ENCODE measurements around the gene DNAJC3. TPM values are rescaled to one million over a fixed set of nuclear protein-coding genes. Genes with fewer than 3 reads are reported as not detected.
"Not testable (repeated sequence)": the region's sequence is repeated elsewhere in the genome, so short reads cannot be mapped to it uniquely, and the experiment has no call there.

The DNAJC3 gene
- total RNA-seq, 2 experiments from 2014 or later: 26.4 to 27.5 TPM

DNA sequence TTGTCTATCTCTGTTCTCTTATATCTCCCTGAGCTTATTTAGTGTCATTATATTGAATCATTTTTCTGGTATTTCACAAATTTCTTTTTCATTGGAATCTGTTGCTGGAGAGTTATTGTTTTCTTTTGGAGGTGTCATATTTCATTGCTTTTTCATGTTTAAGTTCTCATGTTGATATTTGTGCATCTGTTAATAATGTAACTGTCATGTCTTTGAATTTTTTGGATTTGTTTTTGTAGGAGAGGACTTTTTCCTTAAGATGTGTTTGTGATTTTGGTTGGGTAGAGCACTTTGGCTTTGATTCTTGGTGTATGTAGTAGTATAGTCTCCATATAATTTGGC is 64.0 kb downstream of the DNAJC3 start:
- no peaks in the 10 kb centered on the region for H3K27me3 Mint-ChIP-seq
- ChIA-PET CTCF (no interaction called here), POLR2A (no interaction called here)
- H3K36me3 Mint-ChIP-seq (ENCODE audit: low read depth): peaks cover 16% of the 10 kb centered on the region
- H3K4me3 Mint-ChIP-seq: no peak overlapping the region
- peaks cover 5% of the 10 kb centered on the region for H3K9me3 Mint-ChIP-seq
- H3K27ac Mint-ChIP-seq: no peak overlapping the region
- H3K4me1 Mint-ChIP-seq: no peaks in the 10 kb centered on the region
- no peak for DNase-seq

DNA sequence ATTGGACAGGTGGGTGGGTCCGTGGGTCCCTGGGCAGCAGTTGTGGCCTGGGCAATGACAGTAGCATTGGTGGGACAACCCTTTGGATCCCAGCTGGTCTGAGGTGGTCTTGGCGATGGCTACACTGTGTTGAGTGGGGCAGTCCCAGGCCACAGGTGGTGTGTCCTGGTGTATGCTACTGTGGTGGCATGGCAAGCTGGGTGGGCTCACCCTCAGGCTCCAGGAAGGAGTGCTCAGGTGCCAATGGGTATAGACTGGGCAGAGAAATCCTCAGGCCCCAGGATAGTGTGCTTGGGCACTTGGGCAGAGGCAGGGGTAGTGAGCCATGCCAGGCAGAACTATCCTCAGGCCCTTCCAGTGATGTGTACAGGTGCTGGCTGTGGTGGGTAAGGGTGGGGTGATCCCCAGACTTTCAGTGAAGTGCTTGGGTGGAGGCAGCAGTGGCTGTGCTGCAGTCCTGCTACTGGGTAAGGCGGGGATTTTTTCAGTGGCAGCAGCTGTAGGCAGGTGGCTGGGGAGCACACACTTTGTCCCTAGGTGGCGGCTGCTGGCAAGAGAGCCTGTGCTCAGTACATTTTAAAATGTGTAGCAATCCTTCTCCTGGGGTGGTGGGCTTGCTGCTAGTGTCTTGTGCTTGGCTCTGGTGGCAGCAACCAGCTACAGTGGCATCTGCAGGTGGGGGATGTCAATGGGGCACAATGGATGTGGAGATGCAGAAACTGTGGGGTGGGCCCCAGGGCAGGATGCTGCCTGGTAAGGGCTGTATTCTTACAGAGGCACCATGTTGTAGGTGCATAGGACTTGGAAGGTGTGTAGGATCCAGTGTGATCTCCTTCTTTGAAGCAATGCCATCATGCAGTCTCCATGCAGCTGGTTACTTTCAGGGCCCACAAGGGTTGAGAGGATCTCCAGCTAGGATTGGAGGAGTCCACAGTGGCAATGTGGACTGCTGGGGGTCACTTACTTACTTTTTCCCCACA is 64.9 kb downstream of the DNAJC3 start:
- no peak overlapping the region for H3K27ac Mint-ChIP-seq
- no peaks in the 10 kb centered on the region for H3K27me3 Mint-ChIP-seq
- H3K4me3 Mint-ChIP-seq: no peak overlapping the region
- ChIA-PET POLR2A (no interaction called here), CTCF (no interaction called here)
- no peaks in the 10 kb centered on the region for H3K4me1 Mint-ChIP-seq
- H3K9me3 Mint-ChIP-seq: peaks cover 5% of the 10 kb centered on the region
- no peak for DNase-seq
- peaks cover 16% of the 10 kb centered on the region for H3K36me3 Mint-ChIP-seq (ENCODE audit: low read depth)

DNA sequence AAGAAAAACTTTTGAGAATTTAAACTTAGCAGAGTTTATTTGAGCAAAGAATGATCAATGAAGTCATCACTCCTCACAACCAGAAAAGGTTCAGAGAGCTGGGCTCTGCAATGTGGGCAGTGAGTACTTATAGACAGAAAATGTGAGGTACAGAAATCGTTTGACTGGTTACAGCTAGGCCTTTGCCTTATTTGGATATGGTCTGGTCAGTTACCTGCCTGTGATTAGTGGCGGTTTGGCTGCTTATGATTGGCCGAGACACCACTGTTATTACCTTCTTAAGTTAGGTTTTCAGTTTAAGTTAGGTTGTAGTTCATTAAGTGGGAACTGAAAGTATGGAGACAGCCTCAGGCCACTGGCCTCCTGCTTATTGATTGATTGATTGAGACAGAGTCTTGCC is 66.3 kb downstream of the DNAJC3 start:
- Mint-ChIP-seq H3K4me1 (no peaks in the 10 kb centered on the region), H3K36me3 (ENCODE audit: low read depth) (peaks cover 16% of the 10 kb centered on the region), H3K27ac (no peak overlapping the region), H3K4me3 (no peak overlapping the region), H3K27me3 (no peaks in the 10 kb centered on the region), H3K9me3 (peaks cover 5% of the 10 kb centered on the region)
- ChIA-PET POLR2A (no interaction called here), CTCF (no interaction called here)
- DNase-seq: no peak

DNA sequence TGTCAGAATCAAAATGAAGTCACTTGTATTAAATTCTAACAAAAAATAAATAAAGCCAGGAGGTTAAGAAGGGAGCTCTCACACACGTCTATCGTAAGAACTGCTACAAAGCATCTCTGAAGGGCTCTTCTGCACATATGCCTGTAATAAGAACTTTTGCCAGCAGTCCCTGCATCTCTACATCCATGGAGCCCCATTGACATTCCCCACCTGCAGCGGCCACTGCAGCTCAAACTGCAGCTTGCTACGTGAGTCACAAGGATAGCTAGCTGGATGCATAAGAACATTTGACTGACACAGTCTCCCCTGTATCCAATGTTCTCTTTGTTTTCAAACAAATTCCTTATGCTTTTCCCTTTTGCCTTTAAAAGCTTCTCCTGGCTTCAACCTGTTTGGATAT is 68.3 kb downstream of the DNAJC3 start:
- no peak overlapping the region for H3K27ac Mint-ChIP-seq
- no peaks in the 10 kb centered on the region for H3K27me3 Mint-ChIP-seq
- ChIA-PET CTCF (no interaction called here), POLR2A (interaction anchor here (1.0 kb wide), 1 partner anchor 69 kb away, joined by 3 read pairs; the partner anchor contains the start of gene DNAJC3)
- DNase-seq: no peak
- no peak overlapping the region for H3K4me3 Mint-ChIP-seq
- H3K36me3 Mint-ChIP-seq (ENCODE audit: low read depth): peaks cover 13% of the 10 kb centered on the region
- H3K9me3 Mint-ChIP-seq: peaks cover 5% of the 10 kb centered on the region
- H3K4me1 Mint-ChIP-seq: no peaks in the 10 kb centered on the region

DNA sequence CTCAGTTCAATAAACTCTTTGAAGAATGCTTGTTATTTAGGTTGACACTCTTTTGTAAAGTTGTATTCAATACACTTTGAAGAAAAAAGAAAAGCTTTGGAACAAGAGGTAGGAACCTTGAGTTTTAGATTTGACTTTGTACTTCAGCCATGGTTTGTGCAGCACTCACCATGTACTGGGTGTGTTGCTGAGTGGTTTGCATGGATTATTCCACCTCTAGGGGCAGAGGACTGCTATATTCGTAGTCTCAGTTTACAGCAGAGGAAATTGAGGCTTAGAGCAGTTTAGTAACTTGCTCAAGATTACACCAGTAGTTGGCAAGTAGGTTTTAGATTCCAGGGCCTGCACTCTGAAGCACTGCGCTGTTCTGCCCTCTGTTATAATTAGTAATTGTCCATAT is 68.8 kb downstream of the DNAJC3 start:
- ChIA-PET POLR2A (no interaction called here), CTCF (no interaction called here)
- DNase-seq: no peak
- Mint-ChIP-seq H3K9me3 (peaks cover 5% of the 10 kb centered on the region), H3K4me1 (no peaks in the 10 kb centered on the region), H3K4me3 (no peak overlapping the region), H3K27ac (no peak overlapping the region), H3K27me3 (no peaks in the 10 kb centered on the region), H3K36me3 (ENCODE audit: low read depth) (peaks cover 11% of the 10 kb centered on the region)

DNA sequence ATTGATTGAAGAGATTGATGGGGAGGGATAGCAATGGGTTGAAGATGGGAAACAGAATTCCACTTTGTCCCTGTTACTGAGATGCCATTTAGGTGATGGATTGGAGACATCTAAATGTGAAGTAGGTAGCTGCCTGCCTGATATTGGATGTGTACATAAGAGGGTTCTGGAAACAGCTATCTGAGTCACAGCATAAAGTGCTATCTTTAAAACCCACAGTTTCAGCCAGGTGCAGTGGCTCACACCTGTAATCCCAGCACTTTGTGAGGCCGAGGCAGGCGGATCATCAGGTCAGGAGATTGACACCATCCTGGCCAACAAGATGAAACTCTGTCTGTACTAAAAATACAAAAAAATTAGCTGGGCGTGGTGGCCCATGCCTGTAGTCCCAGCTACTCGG is 72.6 kb downstream of the DNAJC3 start:
- H3K4me1 Mint-ChIP-seq: no peaks in the 10 kb centered on the region
- H3K36me3 Mint-ChIP-seq (ENCODE audit: low read depth): no peaks in the 10 kb centered on the region
- DNase-seq: no peak
- CTCF ChIA-PET: no interaction called here
- H3K9me3 Mint-ChIP-seq: no peaks in the 10 kb centered on the region
- H3K27me3 Mint-ChIP-seq: no peaks in the 10 kb centered on the region
- POLR2A ChIA-PET: no interaction called here
- no peak overlapping the region for H3K4me3 Mint-ChIP-seq
- no peak overlapping the region for H3K27ac Mint-ChIP-seq

DNA sequence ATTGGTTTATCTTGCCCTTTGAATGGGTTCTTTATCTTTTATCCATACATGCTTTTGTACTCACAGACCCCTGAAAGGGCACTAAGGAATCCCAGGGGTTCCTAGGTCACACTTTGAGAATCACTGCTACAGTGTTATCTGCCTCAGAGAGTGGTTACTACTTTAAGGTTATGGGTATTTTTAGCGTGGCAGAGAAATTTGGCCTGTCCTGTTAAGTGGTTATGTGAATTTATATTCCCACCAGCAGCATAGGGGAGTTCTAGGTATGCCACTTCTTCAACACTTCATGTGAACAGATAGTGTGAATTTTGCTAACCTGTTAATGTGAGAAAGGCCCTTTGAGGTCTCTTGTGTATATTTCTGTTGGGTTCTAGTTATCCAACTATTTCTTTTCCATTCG is 75.7 kb downstream of the DNAJC3 start:
- POLR2A ChIA-PET: no interaction called here
- CTCF ChIA-PET: no interaction called here
- H3K4me3 Mint-ChIP-seq: no peak overlapping the region

DNA sequence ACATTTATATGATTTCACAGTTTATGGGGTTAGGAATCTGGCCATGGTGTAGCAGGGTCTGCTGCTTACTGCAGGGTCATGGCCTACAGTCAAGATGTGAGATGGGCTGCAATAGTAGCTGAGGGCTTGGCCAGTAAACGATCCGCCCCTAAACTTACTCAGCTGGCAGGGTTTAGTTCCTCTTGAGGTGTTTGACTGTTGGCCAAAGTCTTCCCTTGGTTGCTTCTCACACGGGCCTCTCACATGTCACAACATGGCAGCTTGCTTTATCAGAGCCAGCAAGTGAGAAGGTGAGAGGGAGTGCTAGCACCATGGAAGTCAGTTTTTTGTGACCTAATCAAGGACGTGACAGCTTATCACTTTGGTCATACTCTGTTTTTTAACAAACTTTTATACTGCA is 77.1 kb downstream of the DNAJC3 start:
- H3K27ac Mint-ChIP-seq: no peak overlapping the region
- H3K9me3 Mint-ChIP-seq: no peaks in the 10 kb centered on the region
- no peak overlapping the region for H3K4me3 Mint-ChIP-seq
- H3K4me1 Mint-ChIP-seq: peaks cover 2% of the 10 kb centered on the region
- no peaks in the 10 kb centered on the region for H3K27me3 Mint-ChIP-seq
- H3K36me3 Mint-ChIP-seq (ENCODE audit: low read depth): peaks cover 7% of the 10 kb centered on the region
- POLR2A ChIA-PET: no interaction called here
- no peak for DNase-seq
- CTCF ChIA-PET: interaction anchor here (0.7 kb wide), 1 partner anchor 93 kb away, joined by 4 read pairs; no protein-coding TSS in a partner anchor

More for the DNA sequence above, 75.7 kb downstream of the DNAJC3 start:
- Mint-ChIP-seq H3K27ac (no peak overlapping the region), H3K27me3 (no peaks in the 10 kb centered on the region), H3K4me1 (peaks cover 2% of the 10 kb centered on the region), H3K9me3 (no peaks in the 10 kb centered on the region), H3K36me3 (ENCODE audit: low read depth) (peaks cover 3% of the 10 kb centered on the region)
- no peak for DNase-seq

DNA sequence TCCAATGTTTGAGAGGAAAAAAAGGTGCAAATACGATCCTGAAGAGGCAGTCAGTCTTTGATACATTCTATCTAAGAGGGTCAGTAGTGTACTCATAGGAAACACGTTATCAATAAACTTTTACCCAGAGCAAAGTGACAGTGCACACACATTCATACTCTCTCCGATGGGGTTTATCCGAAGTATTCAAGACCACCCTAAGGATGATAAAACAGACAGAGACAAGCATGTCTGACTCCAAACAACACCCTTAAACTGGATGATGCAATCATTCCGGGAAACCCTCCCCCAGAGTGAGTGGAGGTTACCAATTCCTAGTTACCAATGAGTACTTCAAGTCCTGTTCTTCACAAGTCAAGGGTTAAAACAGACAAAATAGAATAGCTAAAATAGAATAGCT is 79.1 kb downstream of the DNAJC3 start:
- Mint-ChIP-seq H3K9me3 (no peaks in the 10 kb centered on the region), H3K36me3 (ENCODE audit: low read depth) (peaks cover 7% of the 10 kb centered on the region), H3K4me1 (peaks cover 2% of the 10 kb centered on the region), H3K27ac (no peak overlapping the region), H3K4me3 (no peak overlapping the region), H3K27me3 (no peaks in the 10 kb centered on the region)
- DNase-seq: no peak
- ChIA-PET CTCF (no interaction called here), POLR2A (no interaction called here)

DNA sequence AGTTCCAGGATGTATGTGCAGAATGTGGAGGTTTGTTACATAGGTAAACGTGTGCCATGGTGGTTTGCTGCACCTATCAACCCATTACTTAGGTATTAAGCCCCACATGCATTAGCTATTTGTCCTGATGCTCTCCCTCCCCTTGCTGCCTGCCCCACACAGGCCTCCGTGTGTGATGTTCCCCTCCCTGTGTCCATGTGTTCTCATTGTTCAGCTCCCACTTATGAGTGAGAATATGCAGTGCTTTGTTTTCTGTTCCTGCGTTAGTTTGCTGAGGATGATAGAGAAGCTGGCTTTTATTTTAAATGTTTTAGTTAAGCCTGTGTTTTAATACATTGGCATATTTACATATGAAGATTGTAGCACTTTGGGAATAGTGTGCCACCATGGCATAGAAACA is 85.7 kb downstream of the DNAJC3 start:
- H3K27me3 Mint-ChIP-seq, DNase-seq, H3K9me3 Mint-ChIP-seq, CTCF ChIA-PET, H3K27ac Mint-ChIP-seq, H3K4me3 Mint-ChIP-seq, H3K4me1 Mint-ChIP-seq, POLR2A ChIA-PET: not testable (repeated sequence)
- peaks cover 35% of the 10 kb centered on the region for H3K36me3 Mint-ChIP-seq (ENCODE audit: low read depth)

DNA sequence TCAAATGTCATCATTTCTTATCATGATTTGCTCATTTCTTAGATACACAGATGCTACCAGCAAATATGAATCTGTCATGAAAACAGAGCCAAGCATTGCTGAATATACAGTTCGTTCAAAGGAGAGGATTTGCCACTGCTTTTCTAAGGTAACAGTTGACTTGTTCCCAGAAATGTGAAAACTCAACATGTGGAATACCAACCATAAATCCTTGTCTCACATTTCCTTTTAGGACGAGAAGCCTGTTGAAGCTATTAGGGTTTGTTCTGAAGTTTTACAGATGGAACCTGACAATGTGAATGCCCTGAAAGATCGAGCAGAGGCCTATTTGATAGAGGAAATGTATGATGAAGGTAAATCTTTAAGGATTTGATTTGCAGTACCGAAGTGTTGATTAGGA is 86.7 kb downstream of the DNAJC3 start:
- peaks cover 32% of the 10 kb centered on the region for H3K36me3 Mint-ChIP-seq (ENCODE audit: low read depth)
- CTCF ChIA-PET: no interaction called here
- no peaks in the 10 kb centered on the region for H3K4me1 Mint-ChIP-seq
- H3K27me3 Mint-ChIP-seq: no peaks in the 10 kb centered on the region
- POLR2A ChIA-PET: no interaction called here
- no peak overlapping the region for H3K27ac Mint-ChIP-seq
- H3K9me3 Mint-ChIP-seq: no peaks in the 10 kb centered on the region
- no peak for DNase-seq
- no peak overlapping the region for H3K4me3 Mint-ChIP-seq

DNA sequence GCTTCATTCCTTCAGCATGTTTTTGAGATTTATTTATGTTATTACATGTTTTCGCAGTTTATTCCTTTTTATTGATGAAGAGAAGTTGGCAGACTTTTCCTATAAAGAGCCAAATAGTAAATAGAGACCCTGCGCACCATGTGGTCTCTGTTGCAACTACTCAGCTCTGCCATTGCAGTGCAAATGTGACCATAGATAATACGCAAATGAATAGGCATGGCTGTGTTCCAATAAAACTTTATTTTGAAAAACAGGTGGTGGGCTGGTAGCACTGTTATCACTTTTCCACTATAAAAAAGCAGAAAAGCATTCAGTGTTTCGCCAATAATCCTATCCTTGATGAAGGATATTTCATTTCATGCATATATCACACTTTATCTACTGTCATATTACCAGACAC is 95.0 kb downstream of the DNAJC3 start:
- H3K4me3 Mint-ChIP-seq: no peak overlapping the region
- peaks cover 31% of the 10 kb centered on the region for H3K36me3 Mint-ChIP-seq (ENCODE audit: low read depth)
- no peak overlapping the region for H3K27ac Mint-ChIP-seq
- no peaks in the 10 kb centered on the region for H3K27me3 Mint-ChIP-seq
- DNase-seq: no peak
- H3K9me3 Mint-ChIP-seq: no peaks in the 10 kb centered on the region
- POLR2A ChIA-PET: no interaction called here
- H3K4me1 Mint-ChIP-seq: peaks cover 5% of the 10 kb centered on the region
- CTCF ChIA-PET: no interaction called here

DNA sequence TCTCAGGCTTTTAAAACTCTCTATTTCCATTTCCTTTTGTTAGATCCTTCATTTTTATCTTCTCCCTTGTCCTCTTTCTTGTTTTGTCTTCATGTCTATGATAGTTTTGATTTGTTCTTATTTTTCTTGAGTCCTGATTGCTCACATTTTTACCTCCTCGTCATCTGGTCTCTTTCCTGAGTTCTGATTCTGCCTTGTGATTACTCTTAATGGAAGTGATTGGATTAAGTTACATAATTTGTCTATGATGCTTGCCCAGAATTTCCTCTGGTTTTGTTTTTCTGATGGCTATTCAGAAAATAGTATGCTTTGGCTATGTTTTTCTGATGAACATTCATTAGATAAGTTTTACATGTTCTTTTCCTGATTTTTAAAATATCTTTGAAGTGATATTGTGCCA is 102.6 kb downstream of the DNAJC3 start:
- no peaks in the 10 kb centered on the region for H3K4me1 Mint-ChIP-seq
- CTCF ChIA-PET: interaction anchor here (0.7 kb wide), 1 partner anchor 51 kb away, joined by 3 read pairs; no protein-coding TSS in a partner anchor
- no peak overlapping the region for H3K4me3 Mint-ChIP-seq
- H3K9me3 Mint-ChIP-seq: no peaks in the 10 kb centered on the region
- H3K36me3 Mint-ChIP-seq (ENCODE audit: low read depth): peaks cover 12% of the 10 kb centered on the region
- POLR2A ChIA-PET: no interaction called here
- no peak overlapping the region for H3K27ac Mint-ChIP-seq
- DNase-seq: no peak
- H3K27me3 Mint-ChIP-seq: no peaks in the 10 kb centered on the region

DNA sequence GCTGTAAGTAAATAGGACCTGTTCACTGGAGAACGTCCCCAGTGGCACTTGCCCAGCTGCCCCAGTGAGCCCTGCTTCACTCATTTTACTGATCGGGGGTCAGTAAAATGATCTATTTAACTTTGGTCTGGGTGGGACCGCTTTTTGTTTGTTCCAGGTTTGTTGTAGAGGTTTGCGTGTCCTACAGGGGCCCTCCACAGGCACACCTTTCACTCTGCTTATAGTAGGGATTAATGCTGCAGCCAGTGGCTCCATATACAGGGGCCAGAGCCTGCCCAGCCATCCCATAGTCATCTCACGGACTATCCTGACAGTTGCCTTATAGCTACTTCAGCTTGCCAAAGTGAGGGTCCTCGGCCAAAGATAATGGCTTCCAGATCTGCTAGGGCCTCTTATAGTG is 104.1 kb downstream of the DNAJC3 start:
- peaks cover 15% of the 10 kb centered on the region for H3K36me3 Mint-ChIP-seq (ENCODE audit: low read depth)
- no peak overlapping the region for H3K27ac Mint-ChIP-seq
- H3K4me3 Mint-ChIP-seq: no peak overlapping the region
- no peaks in the 10 kb centered on the region for H3K4me1 Mint-ChIP-seq
- DNase-seq: no peak
- ChIA-PET CTCF (no interaction called here), POLR2A (no interaction called here)
- H3K9me3 Mint-ChIP-seq: no peaks in the 10 kb centered on the region
- no peaks in the 10 kb centered on the region for H3K27me3 Mint-ChIP-seq

Data from activated CD4-positive, alpha-beta memory T cell treated with anti-CD3 and anti-CD28 coated beads, Interleukin-2, amount 10 ng/mL, durations not matched to agents 7 days and 5 days (primary cell).